Skeletal muscle satellite cell (primary cell): Measurements from ENCODE around the gene ABHD4.

Experiments
- H3K27me3 ChIP-seq: 2 replicates; pipeline ENCODE4 v1.7.0; 2013; ENCODE audit warnings: low read length; ENCODE audit not compliant: control insufficient read depth, insufficient read depth
- H3K36me3 ChIP-seq: 2 replicates; pipeline ENCODE4 v1.7.0; 2013; ENCODE audit warnings: mild to moderate bottlenecking, control low read depth, low read length; ENCODE audit not compliant: insufficient read depth
- H3K4me1 ChIP-seq: 2 replicates; pipeline ENCODE4 v1.7.0; 2013; ENCODE audit warnings: low read length; ENCODE audit not compliant: control insufficient read depth, insufficient read depth
- H3K4me2 ChIP-seq: 2 replicates; pipeline ENCODE4 v1.7.0; 2013; ENCODE audit warnings: mild to moderate bottlenecking, low read length
- H3K4me3 ChIP-seq: 2 replicates; pipeline ENCODE4 v1.7.0; 2013; ENCODE audit warnings: low read length
- H3K9ac ChIP-seq: 2 replicates; pipeline ENCODE4 v1.7.0; 2013; ENCODE audit warnings: mild to moderate bottlenecking, low read depth, low read length, moderate library complexity
- H3K9me3 ChIP-seq: replicated peaks from 2 replicates; pipeline ENCODE4 v1.7.0; 2013; ENCODE audit warnings: mild to moderate bottlenecking, control low read depth, low read length

The ABHD4 gene

DNA sequence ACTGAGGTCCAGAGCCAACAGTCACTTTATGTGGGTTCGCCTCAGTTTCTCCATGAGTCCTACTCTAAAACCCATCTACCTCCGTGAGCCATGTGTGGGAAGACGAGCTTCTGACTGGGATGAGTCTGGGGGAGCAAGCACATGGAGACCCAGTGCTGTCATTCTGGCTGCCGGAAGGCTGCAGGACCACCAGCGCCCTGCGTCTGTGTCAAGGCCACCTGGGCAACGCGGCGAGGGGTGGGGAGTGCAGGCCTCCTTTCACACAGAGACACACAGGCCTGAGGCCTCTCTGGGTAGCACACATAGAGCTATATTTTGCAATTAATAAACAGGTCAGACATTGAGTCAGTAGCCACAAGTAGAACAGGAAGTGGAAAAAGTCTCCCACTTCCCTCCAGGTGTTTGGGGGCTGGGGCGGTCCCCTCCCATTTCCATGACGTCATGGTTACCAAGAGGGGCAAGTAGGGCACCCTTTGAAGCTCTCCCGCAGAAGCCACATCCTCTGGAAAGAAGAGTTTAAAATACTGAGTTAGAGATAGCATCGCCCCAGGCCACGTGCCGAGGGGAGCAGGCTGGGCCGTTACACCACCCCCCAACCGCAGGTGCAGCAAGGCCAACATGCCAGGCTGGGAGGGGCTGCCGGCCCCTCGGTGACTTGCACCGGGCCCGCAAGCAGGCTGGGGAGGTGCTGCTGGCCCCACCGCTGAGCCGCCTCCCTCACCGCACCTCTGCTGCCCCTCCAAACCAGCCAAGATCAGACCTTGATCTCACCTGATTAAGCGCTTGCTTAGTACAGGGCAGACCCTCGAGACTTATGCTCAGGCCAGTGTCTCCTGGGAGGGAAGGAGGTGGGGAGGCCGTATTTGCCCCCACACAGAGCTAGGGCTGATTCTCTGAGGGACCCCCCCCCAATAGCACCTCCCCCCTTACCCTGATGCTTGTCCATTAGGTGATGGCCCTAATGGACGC is 41.8 kb upstream of the ABHD4 start:
- peak overlapping the region; percentile 78 for H3K9ac ChIP-seq
- H3K36me3 ChIP-seq = peaks cover 6% of the 10 kb centered on the region
- H3K4me3 ChIP-seq = peak overlapping the region; percentile 63
- peaks cover 28% of the 10 kb centered on the region for H3K4me1 ChIP-seq
- peak overlapping the region; percentile 93 for H3K4me2 ChIP-seq
- no peaks in the 10 kb centered on the region for H3K9me3 ChIP-seq
- no peaks in the 10 kb centered on the region for H3K27me3 ChIP-seq

GRCh38 chr14:22556990-22557623 is 41.0 kb upstream of the ABHD4 start:
- peaks cover 23% of the 10 kb centered on the region for H3K4me1 ChIP-seq
- peak overlapping the region; percentile 63 for H3K4me3 ChIP-seq
- no peaks in the 10 kb centered on the region for H3K9me3 ChIP-seq
- peak overlapping the region; percentile 78 for H3K9ac ChIP-seq
- H3K4me2 ChIP-seq = peak overlapping the region; percentile 93
- H3K36me3 ChIP-seq = peaks cover 6% of the 10 kb centered on the region
- H3K27me3 ChIP-seq = no peaks in the 10 kb centered on the region

GRCh38 chr14:22557846-22558220 is 40.3 kb upstream of the ABHD4 start:
- Histone ChIP-seq H3K4me2 (no peak overlapping the region), H3K9me3 (no peaks in the 10 kb centered on the region), H3K4me1 (peaks cover 23% of the 10 kb centered on the region), H3K36me3 (peaks cover 6% of the 10 kb centered on the region), H3K4me3 (no peak overlapping the region), H3K27me3 (no peaks in the 10 kb centered on the region), H3K9ac (no peak overlapping the region)

- Histone ChIP-seq H3K9ac (no peak overlapping the region), H3K4me3 (no peak overlapping the region), H3K27me3 (no peaks in the 10 kb centered on the region), H3K36me3 (peaks cover 7% of the 10 kb centered on the region), H3K9me3 (no peaks in the 10 kb centered on the region), H3K4me1 (peaks cover 23% of the 10 kb centered on the region), H3K4me2 (no peak overlapping the region)
These were observed 39.7 kb upstream of the ABHD4 start for GRCh38 chr14:22558221-22558913.

DNA sequence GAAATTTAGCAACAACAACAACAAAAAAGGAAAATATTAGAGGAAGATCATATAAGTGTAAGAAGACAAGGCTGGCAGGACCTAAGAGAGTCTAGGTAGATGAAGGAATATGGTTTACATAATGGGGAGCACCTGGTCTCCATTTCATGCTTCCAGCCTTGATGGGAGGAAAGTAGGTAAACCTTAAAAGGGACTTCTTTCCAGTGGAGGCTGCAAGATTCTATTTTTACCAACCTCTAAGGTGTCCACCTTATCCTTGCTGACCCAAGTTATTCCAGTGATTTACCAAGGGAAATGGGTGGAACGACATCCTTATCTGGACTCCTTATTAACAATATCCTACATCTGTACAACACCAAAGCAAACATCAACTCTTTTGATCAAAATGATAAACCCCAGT is 39.1 kb upstream of the ABHD4 start:
- H3K4me1 ChIP-seq = peaks cover 23% of the 10 kb centered on the region
- H3K9ac ChIP-seq = no peak overlapping the region
- H3K27me3 ChIP-seq = no peaks in the 10 kb centered on the region
- no peaks in the 10 kb centered on the region for H3K9me3 ChIP-seq
- no peak overlapping the region for H3K4me3 ChIP-seq
- no peak overlapping the region for H3K4me2 ChIP-seq
- H3K36me3 ChIP-seq = peaks cover 14% of the 10 kb centered on the region

- no peaks in the 10 kb centered on the region for H3K27me3 ChIP-seq
- H3K4me1 ChIP-seq = peaks cover 17% of the 10 kb centered on the region
- H3K36me3 ChIP-seq = peaks cover 31% of the 10 kb centered on the region
- no peak overlapping the region for H3K9ac ChIP-seq
- H3K4me3 ChIP-seq = no peak overlapping the region
- no peaks in the 10 kb centered on the region for H3K9me3 ChIP-seq
- H3K4me2 ChIP-seq = no peak overlapping the region
These were observed 37.3 kb upstream of the ABHD4 start for GRCh38 chr14:22560662-22561365.

DNA sequence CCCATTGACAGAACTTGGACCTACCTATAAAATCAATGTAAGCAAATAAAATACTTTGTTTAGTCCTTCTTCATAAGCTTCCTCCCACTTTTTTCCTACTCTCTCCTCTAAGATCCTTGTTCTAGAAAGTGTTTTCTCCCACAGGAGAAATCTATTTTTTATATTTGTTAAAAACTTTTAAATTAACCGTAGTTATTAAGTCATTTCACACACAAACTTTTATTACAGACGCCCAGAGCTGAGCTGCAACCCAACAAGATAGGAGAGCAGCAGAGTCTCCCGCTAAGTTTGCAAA is 36.8 kb upstream of the ABHD4 start:
- no peak overlapping the region for H3K4me3 ChIP-seq
- H3K4me1 ChIP-seq = peaks cover 12% of the 10 kb centered on the region
- peaks cover 34% of the 10 kb centered on the region for H3K36me3 ChIP-seq
- no peaks in the 10 kb centered on the region for H3K9me3 ChIP-seq
- no peaks in the 10 kb centered on the region for H3K27me3 ChIP-seq
- H3K9ac ChIP-seq = no peak overlapping the region
- H3K4me2 ChIP-seq = no peak overlapping the region

- H3K4me3 ChIP-seq = no peak overlapping the region
- H3K4me1 ChIP-seq = peaks cover 7% of the 10 kb centered on the region
- H3K9me3 ChIP-seq = no peaks in the 10 kb centered on the region
- no peaks in the 10 kb centered on the region for H3K27me3 ChIP-seq
- H3K36me3 ChIP-seq = peaks cover 38% of the 10 kb centered on the region
- H3K9ac ChIP-seq = no peak overlapping the region
- H3K4me2 ChIP-seq = no peak overlapping the region
These were observed 36.2 kb upstream of the ABHD4 start for GRCh38 chr14:22561661-22562579.

GRCh38 chr14:22563987-22564386 is 34.1 kb upstream of the ABHD4 start:
- Histone ChIP-seq H3K36me3 (peaks cover 57% of the 10 kb centered on the region), H3K4me3 (no peak overlapping the region), H3K27me3 (no peaks in the 10 kb centered on the region), H3K9ac (no peak overlapping the region), H3K4me2 (no peak overlapping the region), H3K9me3 (no peaks in the 10 kb centered on the region), H3K4me1 (peaks cover 3% of the 10 kb centered on the region)

DNA sequence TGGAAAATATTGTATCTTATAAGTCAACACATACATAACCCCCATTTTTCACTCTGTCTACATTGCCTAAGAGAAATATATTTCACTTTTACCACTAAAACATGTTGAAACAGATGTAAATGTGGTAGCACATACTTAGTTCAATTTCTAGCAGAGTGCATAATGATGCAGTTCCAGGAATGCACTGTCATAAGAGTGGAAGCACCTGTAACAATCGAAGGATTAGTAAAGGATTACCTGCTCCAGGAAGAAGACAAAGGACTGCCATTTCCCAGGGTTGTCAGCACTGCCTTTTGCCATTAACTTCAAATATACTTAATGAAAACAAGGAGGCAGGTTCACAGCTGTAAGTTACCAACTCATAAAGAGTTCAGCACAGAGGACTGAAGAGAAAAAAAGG is 33.6 kb upstream of the ABHD4 start:
- no peak overlapping the region for H3K4me3 ChIP-seq
- H3K4me2 ChIP-seq = no peak overlapping the region
- peaks cover under 1% of the 10 kb centered on the region for H3K4me1 ChIP-seq
- no peak overlapping the region for H3K9ac ChIP-seq
- H3K27me3 ChIP-seq = no peaks in the 10 kb centered on the region
- H3K36me3 ChIP-seq = peaks cover 62% of the 10 kb centered on the region
- H3K9me3 ChIP-seq = no peaks in the 10 kb centered on the region
